Measurements from ENCODE around the gene CTDP1.

- TF ChIP-seq SIN3A (IDR thresholded peaks at IDR 0.05; ENCODE audit: low read depth) = no peak
- TF ChIP-seq, protein P1, sequence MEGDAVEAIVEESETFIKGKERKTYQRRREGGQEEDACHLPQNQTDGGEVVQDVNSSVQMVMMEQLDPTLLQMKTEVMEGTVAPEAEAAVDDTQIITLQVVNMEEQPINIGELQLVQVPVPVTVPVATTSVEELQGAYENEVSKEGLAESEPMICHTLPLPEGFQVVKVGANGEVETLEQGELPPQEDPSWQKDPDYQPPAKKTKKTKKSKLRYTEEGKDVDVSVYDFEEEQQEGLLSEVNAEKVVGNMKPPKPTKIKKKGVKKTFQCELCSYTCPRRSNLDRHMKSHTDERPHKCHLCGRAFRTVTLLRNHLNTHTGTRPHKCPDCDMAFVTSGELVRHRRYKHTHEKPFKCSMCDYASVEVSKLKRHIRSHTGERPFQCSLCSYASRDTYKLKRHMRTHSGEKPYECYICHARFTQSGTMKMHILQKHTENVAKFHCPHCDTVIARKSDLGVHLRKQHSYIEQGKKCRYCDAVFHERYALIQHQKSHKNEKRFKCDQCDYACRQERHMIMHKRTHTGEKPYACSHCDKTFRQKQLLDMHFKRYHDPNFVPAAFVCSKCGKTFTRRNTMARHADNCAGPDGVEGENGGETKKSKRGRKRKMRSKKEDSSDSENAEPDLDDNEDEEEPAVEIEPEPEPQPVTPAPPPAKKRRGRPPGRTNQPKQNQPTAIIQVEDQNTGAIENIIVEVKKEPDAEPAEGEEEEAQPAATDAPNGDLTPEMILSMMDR (IDR thresholded peaks at IDR 0.05 in 2 of 3, conservative IDR thresholded peaks at IDR 0.05 in 1 of 3; ENCODE audit: borderline replicate concordance in 1 of 3, insufficient read depth in 1 of 3, low read depth in 2 of 3, low read length in 2 of 3) = no peak
- TF ChIP-seq, protein P2, sequence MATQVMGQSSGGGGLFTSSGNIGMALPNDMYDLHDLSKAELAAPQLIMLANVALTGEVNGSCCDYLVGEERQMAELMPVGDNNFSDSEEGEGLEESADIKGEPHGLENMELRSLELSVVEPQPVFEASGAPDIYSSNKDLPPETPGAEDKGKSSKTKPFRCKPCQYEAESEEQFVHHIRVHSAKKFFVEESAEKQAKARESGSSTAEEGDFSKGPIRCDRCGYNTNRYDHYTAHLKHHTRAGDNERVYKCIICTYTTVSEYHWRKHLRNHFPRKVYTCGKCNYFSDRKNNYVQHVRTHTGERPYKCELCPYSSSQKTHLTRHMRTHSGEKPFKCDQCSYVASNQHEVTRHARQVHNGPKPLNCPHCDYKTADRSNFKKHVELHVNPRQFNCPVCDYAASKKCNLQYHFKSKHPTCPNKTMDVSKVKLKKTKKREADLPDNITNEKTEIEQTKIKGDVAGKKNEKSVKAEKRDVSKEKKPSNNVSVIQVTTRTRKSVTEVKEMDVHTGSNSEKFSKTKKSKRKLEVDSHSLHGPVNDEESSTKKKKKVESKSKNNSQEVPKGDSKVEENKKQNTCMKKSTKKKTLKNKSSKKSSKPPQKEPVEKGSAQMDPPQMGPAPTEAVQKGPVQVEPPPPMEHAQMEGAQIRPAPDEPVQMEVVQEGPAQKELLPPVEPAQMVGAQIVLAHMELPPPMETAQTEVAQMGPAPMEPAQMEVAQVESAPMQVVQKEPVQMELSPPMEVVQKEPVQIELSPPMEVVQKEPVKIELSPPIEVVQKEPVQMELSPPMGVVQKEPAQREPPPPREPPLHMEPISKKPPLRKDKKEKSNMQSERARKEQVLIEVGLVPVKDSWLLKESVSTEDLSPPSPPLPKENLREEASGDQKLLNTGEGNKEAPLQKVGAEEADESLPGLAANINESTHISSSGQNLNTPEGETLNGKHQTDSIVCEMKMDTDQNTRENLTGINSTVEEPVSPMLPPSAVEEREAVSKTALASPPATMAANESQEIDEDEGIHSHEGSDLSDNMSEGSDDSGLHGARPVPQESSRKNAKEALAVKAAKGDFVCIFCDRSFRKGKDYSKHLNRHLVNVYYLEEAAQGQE (IDR thresholded peaks at IDR 0.05; ENCODE audit: low read depth) = no peak
- TF ChIP-seq EZH2 (IDR thresholded peaks at IDR 0.05) = no peak
- no peak for TF ChIP-seq ZFX (IDR thresholded peaks at IDR 0.05)
- TF ChIP-seq JUND (IDR thresholded peaks at IDR 0.05) = no peak
- TF ChIP-seq EZH2phosphoT487 (IDR thresholded peaks at IDR 0.05; ENCODE audit: borderline replicate concordance) = no peak
- TF ChIP-seq POLR2AphosphoS5 (IDR thresholded peaks at IDR 0.05; ENCODE audit: low read depth, low read length) = no peak
- no peak for TF ChIP-seq EGR1 (IDR thresholded peaks at IDR 0.05; ENCODE audit: low read depth)
- TF ChIP-seq, protein P3, sequence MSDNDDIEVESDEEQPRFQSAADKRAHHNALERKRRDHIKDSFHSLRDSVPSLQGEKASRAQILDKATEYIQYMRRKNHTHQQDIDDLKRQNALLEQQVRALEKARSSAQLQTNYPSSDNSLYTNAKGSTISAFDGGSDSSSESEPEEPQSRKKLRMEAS (IDR thresholded peaks at IDR 0.05) = no peak
- no peak for TF ChIP-seq ATF3 (IDR thresholded peaks at IDR 0.05)
- TF ChIP-seq POLR2A (IDR thresholded peaks at IDR 0.05; ENCODE audit: borderline replicate concordance, extremely low read depth, insufficient read depth, insufficient read length) = no peak
- no peak for TF ChIP-seq ELF1 (IDR thresholded peaks at IDR 0.05; ENCODE audit: borderline replicate concordance, low read depth)
Observed at GRCh38 chr18:79712206-79712857, 32.7 kb downstream of the CTDP1 start.
